GM18861 (cell line): Measurements from ENCODE around the gene FBXO4.

Experiments
- ATAC-seq: cut with Tn5 transposase; IDR thresholded peaks from one replicate; pipeline ENCODE4 v1.9.1; 2021; ENCODE audit not compliant: unreplicated experiment

The FBXO4 gene, protein sequence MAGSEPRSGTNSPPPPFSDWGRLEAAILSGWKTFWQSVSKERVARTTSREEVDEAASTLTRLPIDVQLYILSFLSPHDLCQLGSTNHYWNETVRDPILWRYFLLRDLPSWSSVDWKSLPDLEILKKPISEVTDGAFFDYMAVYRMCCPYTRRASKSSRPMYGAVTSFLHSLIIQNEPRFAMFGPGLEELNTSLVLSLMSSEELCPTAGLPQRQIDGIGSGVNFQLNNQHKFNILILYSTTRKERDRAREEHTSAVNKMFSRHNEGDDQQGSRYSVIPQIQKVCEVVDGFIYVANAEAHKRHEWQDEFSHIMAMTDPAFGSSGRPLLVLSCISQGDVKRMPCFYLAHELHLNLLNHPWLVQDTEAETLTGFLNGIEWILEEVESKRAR

GRCh38 chr5:41924872-41925554, at the start of gene FBXO4:
TSS of gene FBXO4 (plus strand) at chr5:41925281. CDS start at chr5:41925310, 29 bp downstream.
- ATAC-seq: peak; percentile 90

GRCh38 chr5:41876678-41877077, 48.4 kb upstream of the FBXO4 start:
- no peak for ATAC-seq

- ATAC-seq: no peak
These were observed 47.7 kb upstream of the FBXO4 start for GRCh38 chr5:41877408-41877807.

- ATAC-seq: peak; percentile 32
These were observed 46.9 kb upstream of the FBXO4 start for GRCh38 chr5:41878173-41878572.

GRCh38 chr5:41878643-41879478, 46.2 kb upstream of the FBXO4 start:
- peak; percentile 74 for ATAC-seq

GRCh38 chr5:41882765-41883164, 42.3 kb upstream of the FBXO4 start:
- no peak for ATAC-seq

DNA sequence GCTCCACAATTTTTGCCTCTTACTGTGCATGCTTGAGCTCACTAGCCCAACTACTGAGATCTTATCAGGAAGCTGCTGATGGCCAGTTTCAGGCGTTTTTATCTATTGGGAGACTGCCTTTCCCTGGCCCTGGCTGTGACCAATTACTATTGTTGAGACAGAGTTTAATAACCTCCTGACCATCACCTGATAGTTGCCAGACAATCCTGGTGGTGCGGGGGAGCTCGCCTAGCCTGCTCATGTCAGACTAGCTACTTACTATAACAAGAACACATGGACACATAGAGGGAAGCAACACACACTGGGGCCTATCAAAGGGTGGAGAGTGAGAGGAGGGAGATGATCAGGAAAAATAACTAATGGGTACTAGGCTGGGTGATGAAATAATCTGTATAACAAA, 41.8 kb upstream of the FBXO4 start:
- ATAC-seq: no peak

DNA sequence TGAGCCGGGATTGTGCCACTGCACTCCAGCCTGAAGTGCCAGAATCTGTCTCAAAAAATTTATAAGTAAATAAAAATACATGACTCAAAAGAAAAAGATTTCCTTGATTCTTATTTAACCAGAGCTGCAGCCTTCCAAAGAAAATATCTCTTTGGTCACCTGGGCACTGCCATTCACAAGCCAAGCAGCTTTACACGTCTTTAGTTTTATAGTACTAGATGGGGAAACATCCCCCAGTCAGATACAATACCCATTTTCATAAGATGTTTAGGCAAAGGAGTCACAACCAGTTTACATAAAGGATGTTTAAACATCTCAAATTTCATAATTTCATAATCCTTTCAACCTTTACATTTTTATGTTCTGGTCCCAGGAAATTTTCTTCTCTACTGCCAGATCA, 41.1 kb upstream of the FBXO4 start:
- no peak for ATAC-seq

DNA sequence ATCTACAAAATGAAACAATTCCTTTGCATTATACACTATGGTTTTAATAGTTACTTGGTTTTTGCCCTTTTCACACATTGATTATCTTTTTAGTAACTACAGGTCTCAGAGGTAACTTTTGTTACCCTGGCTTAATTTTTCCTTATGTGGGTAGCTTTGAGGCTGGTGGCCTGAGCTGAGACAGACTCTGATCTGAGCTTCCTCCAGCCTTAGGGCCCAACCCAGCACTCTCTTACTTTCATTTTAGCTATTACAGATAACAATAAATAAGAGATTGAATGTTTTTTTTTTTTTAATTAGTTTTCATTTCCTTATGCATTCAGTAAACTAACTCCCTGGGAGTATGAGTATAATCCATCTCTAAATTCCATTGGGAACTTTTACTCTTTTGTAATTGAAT, 39.8 kb upstream of the FBXO4 start:
- ATAC-seq: no peak

DNA sequence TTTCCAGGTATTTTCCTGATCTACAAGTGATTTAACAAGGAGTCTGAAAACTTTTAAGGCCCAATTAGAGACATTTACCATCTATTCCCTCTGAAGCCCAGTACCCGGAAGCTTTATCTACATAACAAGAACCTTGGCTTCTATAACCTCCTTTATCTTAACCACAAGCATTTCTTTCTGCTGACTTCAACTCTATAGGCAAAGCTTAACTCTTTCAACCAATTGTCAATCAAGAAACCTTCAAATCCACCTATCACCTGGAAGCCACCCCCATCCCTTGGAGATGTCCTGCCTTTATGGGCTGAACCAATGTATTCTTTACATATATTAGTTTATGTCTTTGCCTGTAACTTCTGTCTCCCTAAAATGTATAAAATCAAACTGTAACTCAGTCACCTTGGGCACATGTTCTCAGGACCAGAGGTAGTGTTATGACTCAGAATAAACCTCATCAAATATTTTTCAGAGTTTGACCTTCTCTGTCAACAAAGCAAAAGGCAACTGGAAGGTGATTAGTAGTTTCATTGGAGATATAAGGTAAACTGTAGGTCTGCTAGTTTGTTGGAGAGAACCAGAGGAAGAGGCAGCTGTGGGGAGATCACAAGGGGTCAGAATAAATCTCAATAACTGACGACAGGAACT, 33.9 kb upstream of the FBXO4 start:
- ATAC-seq: peak; percentile 58

GRCh38 chr5:41892031-41892430, 33.0 kb upstream of the FBXO4 start:
- no peak for ATAC-seq

DNA sequence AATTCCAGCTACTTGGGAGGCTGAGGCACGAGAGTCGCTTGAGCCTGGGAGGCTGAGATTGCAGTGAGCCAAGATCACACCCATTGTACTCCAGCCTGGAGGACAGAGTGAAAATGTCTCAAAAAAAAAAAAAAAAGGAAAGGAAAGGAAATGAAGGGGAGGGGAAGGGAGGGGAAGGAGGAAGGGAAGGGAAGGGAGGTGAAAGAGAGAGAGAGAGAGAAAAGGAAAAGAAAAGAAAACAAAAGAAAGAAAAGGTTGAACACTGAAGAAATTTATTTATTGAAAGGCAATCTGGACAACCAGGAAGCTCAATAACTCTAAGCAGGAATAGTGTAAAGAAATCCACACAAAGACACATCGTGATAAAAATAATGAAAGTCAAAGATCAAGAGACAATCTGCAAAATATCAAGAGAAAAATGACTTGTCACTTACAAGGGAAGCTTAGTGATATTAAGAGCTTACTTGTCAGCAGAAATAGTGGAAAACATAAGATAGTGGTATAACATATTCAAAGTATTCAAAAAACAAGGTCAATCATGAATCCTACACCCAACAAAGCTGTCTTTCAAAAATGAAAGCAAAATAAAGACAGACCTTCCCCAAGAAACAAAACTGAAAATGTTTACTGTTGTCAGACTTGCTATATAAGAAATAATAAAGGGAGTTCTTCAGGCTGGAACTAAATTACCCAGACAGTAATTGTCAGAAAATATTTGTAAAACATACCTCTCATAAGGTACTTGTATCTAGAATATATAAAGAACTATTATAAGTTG, 31.8 kb upstream of the FBXO4 start:
- ATAC-seq: peak; percentile 45

DNA sequence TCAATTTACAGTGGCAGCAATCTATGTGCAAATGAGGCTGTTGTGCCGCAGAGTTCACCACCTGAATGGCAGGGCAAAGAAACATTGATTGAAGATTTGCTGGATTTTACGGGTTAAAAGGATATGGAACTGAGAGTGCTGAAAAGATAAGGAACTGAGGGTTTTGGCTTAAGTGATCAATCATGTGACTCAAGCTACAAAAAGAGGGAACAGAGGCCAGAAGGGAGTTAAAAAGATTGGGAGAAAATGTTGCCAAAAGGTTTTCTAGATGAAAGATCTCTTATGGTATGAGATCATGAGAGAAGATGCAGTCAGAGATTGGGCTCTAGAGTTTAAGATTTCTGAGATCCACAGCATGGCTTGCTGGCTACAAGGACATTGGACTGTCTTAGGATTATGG, 28.9 kb upstream of the FBXO4 start:
- no peak for ATAC-seq

DNA sequence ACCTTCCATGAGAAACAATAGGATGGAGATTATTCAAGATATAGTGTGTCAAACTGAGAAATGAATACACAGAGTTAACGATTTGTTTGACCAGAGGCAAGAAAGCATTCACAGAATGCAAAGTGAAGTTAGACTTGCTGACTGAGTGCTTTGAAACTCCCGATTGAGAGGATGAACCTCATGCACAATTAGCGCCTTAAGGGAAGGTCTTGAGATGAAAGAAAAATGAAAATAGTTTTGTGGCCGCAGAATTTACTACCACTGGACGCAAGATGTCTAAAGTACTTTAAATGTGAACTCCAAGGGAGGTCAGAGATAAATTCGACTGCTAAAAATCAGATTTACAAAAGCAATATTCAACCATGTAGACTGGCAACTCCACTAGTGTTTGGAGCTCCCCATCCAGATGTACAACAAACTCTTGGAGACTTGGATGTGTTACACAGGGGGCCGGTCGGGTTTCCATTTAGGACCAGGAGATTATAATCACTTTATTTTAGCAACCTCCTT, 21.6 kb upstream of the FBXO4 start:
- ATAC-seq: no peak

DNA sequence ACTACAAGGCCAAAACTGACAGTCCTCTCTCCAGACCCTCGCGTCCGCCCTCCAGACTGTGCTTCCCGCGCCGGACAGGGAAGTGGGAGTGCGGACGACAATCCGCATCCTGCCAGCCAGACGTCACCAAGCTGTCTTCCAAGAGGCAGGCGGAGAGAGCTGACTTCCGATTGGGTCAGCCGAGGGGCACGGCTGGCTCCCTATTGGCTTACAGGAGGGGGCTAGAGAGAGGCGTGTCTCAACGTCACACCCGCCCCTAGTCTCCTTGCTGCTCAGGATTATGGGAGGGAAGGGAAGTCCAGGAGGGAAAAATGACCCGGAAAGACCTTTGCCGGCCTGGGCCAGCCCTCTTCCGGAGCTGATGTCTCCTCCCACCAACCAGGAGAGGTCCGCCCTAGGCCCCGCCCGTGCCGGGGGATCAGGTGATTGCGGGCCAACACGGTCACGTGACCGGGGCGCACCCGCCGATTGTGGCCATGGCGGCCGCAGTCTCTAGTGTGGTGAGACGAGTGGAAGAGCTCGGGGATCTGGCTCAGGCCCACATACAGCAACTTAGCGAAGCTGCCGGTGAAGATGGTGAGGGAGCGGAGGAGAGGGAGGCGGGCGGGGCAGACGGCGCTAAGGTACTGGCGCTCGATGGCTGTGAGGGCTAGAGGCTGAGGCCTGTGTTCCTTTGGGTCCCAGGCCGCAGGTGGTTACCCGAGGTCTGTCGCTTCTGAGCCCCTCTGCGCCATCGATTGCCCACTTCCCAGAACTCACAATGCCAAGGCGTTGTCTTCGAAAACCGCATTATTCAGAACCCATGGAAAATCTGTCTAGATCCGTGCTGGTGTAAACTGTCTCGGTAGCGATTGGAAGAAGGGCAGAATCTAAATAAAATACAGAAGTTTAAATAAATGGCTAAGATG, 20.9 kb upstream of the FBXO4 start, which contains the start of gene RIMOC1:
RIMOC1 (plus strand) TSS at position 453 of the 908 bp plus-strand sequence; CDS start at position 477, 24 bp downstream.
- ATAC-seq: peak; percentile 98

DNA sequence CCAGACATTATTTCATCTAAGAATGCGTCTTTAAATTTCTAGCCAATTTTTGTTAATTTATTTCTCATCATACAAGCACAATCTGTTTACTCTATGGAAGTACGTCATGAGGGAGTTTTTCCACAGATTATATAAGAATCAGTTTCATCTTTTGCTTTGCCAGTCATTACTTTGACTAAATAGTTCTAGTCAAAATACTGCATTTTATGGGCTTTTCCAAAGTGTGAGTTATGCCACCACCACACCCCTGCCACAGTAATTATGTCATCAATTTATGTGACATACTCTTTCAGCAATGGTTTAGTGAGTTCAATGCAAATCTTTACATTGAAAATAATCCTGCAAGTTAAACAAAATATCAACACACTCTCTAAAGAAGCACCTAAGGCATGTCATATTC, 18.9 kb upstream of the FBXO4 start:
- ATAC-seq: no peak

DNA sequence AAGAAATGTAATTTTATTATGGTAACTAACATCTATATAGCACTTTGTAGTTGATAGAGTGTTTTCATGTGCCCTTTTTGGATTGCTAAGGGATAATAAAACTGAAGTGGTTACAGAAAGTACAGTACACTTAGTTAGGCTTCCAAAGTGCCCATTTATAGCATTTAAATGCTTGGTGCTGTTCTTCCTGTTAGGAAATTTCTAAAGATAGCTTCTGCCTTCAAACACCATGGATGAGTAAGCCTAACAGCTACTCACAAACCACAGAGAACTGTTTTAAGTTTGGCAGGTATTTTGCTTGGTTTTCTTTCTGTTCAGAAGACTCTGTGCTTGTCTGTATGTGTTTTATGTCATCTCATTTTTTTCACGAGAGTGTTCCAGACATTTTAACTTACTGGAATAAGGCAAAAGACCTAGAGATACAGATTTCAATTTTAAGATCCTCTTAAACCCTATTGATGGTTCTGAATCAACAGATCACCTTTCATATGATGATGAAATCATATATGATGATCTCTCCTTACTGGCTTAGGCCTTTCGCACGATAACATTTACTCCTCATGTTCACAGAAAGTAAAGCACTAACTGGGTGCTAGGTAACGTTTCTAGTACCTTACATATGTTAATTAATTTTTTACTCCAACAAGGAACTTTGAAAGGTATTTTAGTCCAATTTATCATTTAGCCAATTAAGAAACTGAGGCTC, 16.6 kb upstream of the FBXO4 start:
- no peak for ATAC-seq

- ATAC-seq: peak; percentile 30
These were observed 7.0 kb upstream of the FBXO4 start for GRCh38 chr5:41918105-41918504.
